Heart left ventricle (tissue), 16 donors: Measurements from ENCODE around the gene FUOM. TPM values are rescaled to one million over a fixed set of nuclear protein-coding genes. Genes with fewer than 3 reads are reported as not detected.

ENCODE experiments used
- ATAC-seq, 4 donors: fragments of 200-7000 bp; cut with Tn5 transposase; one replicate each; pipeline ENCODE4 v1.9.1; 2020 to 2022; ENCODE audit warnings: moderate library complexity in 4 of 4, mild to moderate bottlenecking in 3 of 4, moderate number of reproducible peaks in 1 of 4
- DNase-seq, 5 donors: peaks; one replicate each; pipeline ENCODE4 v3.0.0-alpha.2; 2020
- H3K27ac ChIP-seq, 12 donors: fragments of 200-600 bp; sonication (generic) in 4 of 12; one replicate each; pipeline versions ENCODE4 v1.5.0 to v1.8.0; 2016 to 2022; ENCODE audit warnings: mild to moderate bottlenecking in 2 of 12
- H3K27me3 ChIP-seq, 9 donors: fragments of 200-600 bp; sonication (generic) in 2 of 9; one replicate each; pipeline versions ENCODE4 v1.5.1 to v1.8.0; 2016 to 2022; ENCODE audit warnings: mild to moderate bottlenecking in 3 of 9
- H3K36me3 ChIP-seq, 9 donors: fragments of 200-600 bp; sonication (generic) in 2 of 9; one replicate each; pipeline versions ENCODE4 v1.5.0 to v1.8.0; 2018 to 2022; ENCODE audit warnings: mild to moderate bottlenecking in 2 of 9
- H3K4me1 ChIP-seq, 12 donors: fragments of 200-600 bp; sonication (generic) in 4 of 12; one replicate each; pipeline versions ENCODE4 v1.5.0 to v1.8.0; 2016 to 2022; ENCODE audit warnings: mild to moderate bottlenecking in 3 of 12
- H3K4me3 ChIP-seq, 12 donors: fragments of 200-600 bp; sonication (generic) in 4 of 12; one replicate each; pipeline versions ENCODE4 v1.5.0 to v1.8.0; 2017 to 2022; ENCODE audit warnings: mild to moderate bottlenecking in 9 of 12, moderate library complexity in 4 of 12
- H3K9me3 ChIP-seq, 12 donors: fragments of 200-600 bp; sonication (generic) in 4 of 12; one replicate each; pipeline versions ENCODE4 v1.5.0 to v1.8.0; 2016 to 2022; ENCODE audit warnings: mild to moderate bottlenecking in 1 of 12
- CTCF ChIP-seq, 12 donors: fragments of 200-600 bp; sonication (generic) in 4 of 12; IDR thresholded peaks; one replicate each; pipeline versions ENCODE4 v1.5.0 to v1.8.0; 2018 to 2022; ENCODE audit warnings: antibody characterized with exemption in 12 of 12, mild to moderate bottlenecking in 5 of 12
- POLR2A ChIP-seq, 2 donors: fragments of 450-650 bp; IDR thresholded peaks; one replicate each; pipeline ENCODE4 v1.6.1; 2017; ENCODE audit warnings: antibody characterized with exemption in 2 of 2, mild to moderate bottlenecking in 2 of 2, moderate library complexity in 2 of 2
- WGBS, 4 donors: extraction: QIAGEN DNeasy Blood & Tissue Kit in 2 of 4; methylation state at CpG; one replicate each; pipeline versions ENCODE4 v1.1.5 to v1.1.7; 2013 to 2018; 5-methylcytosine and 5-hydroxymethylcytosine counted together
- intact Hi-C, 10 donors: fragments of 100-400 bp; cut with DNase I; formaldehyde crosslinking; loops; one replicate each; pipeline versions ENCODE4 v1.11.1 to v1.14.2; 2022
- polyA plus RNA-seq, 2 donors: library from polyadenylated mRNA; stranded (reverse); fragments of 200-250 nt; gene quantifications; one replicate each; pipeline ENCODE4 v1.2.3, GENCODE V29; 2013
- total RNA-seq, 9 donors: library from RNA; depleted of rRNA in 2 of 9; stranded (reverse); fragments of >200 nt in 2 of 9; fragmentation: NEBNext Ultra II Directional in 3 of 9; extraction: Animal tissue kit (Norgen Biotek cat#: 25700) in 3 of 9; gene quantifications; one replicate each; pipeline versions ENCODE4 v1.1.0 to v1.2.4, GENCODE V29; 2016 to 2023
- donor health status: ischemic (EF 13 %, LVEDD 7.1; RV severe dilation, severe dysfunction).
- donor health status: healthy with polysubstance abuse.
- donor health status: DM: no; HTN: yes; CAD: no.
- donor health status: DM: no; HTN: no; CAD: no.
- donor health status: ischemic (EF 25% LVEDD 6.9; RV normal size, moderate dysfunction).
- donor health status: ischemic (EF 25% LVEDD 5.7; RV mildly dilated, moderate dysfunction).
- donor health status: healthy.
- donor health status: DM: yes; HTN: yes; CAD: no.
- donor health status: ischemic (EF 35%, LVEDD 5.7; RV mildly dilated, moderate dysfunction).
- donor health status: nonischemic (EF 11% LVEDD 7.7; RV severe dilation, severe dysfunction).
- donor health status: DM: yes; HTN: yes; CAD: no.
- donor health status: PGD.
- donor health status: ischemic (EF 29% LVEDD 5.4; RV normal size, mild dysfunction).
- donor health status: nonischemic (EF 23%, LVEDD 6.1; RV moderate dilation, normal function).

Gene FUOM
- total and polyA plus RNA-seq, 11 donors, result 4.3 to 24.1 (median 8.4) TPM

GRCh38 chr10:133379152-133379800 lies 21.5 kb upstream of the FUOM start, which contains the start of gene PAOX:
TSS of gene PAOX (plus strand) at chr10:133379262. CDS start at chr10:133379317, 55 bp downstream.
- peaks cover 0 to 27% (median 13%) of the 10 kb centered on the region in 12 donors for H3K4me1 ChIP-seq
- no peaks in the 10 kb centered on the region for H3K27me3 ChIP-seq
- H3K27ac ChIP-seq, result peak within 1 kb of the TSS; percentile 54 to 88 (median 81)
- no peaks in the 10 kb centered on the region for H3K9me3 ChIP-seq
- no peak for TF ChIP-seq CTCF (IDR thresholded peaks at IDR 0.05)
- TF ChIP-seq POLR2A (IDR thresholded peaks at IDR 0.05), result peak in 1 of 2 donors; percentile 21
- DNase-seq (peak; percentile 78 to 90 (median 83)), ATAC-seq (peak; percentile 22 to 74 (median 68))
- peaks cover 0 to 7% (median 0%) of the 10 kb centered on the region in 9 donors for H3K36me3 ChIP-seq
- intact Hi-C loops, result loop anchor here in 1 of 10 donors (5.0 kb wide), 1 partner anchor 72 kb away; the partner anchor contains the start of genes TUBGCP2 and ZNF511
- peak within 1 kb of the TSS; percentile 68 to 99 (median 92) for H3K4me3 ChIP-seq
- WGBS, 4 donors, result 5 to 12% (median 5%) methylated on average over 16 to 67 of the region's 78 CpGs

GRCh38 chr10:133378251-133379096 lies 20.7 kb upstream of the FUOM start:
- no peak for TF ChIP-seq CTCF (IDR thresholded peaks at IDR 0.05)
- peak in 1 of 2 donors; percentile 37 for TF ChIP-seq POLR2A (IDR thresholded peaks at IDR 0.05)
- 0 to 1% (median 1%) methylated on average over 46 to 83 of the region's 90 CpGs for WGBS, 4 donors
- Histone ChIP-seq H3K36me3 (no peaks in the 10 kb centered on the region), H3K4me3 (peak overlapping the region; percentile 45 to 99 (median 87)), H3K27me3 (no peaks in the 10 kb centered on the region), H3K4me1 (peaks cover 0 to 33% (median 19%) of the 10 kb centered on the region in 12 donors), H3K9me3 (no peaks in the 10 kb centered on the region), H3K27ac (peak overlapping the region; percentile 54 to 88 (median 81))
- DNase-seq (peak; percentile 66 to 87 (median 77)), ATAC-seq (peak; percentile 52 to 82 (median 78))
- intact Hi-C loops, result loop anchor here in 1 of 10 donors (5.0 kb wide), 1 partner anchor 71 kb away; the partner anchor contains the start of genes TUBGCP2 and ZNF511

- no peaks in the 10 kb centered on the region for H3K36me3 ChIP-seq
- 21 to 30% (median 25%) methylated on average over 8 to 20 of the region's 20 CpGs for WGBS, 4 donors
- H3K27me3 ChIP-seq, result no peaks in the 10 kb centered on the region
- H3K4me1 ChIP-seq, result peaks cover 0 to 33% (median 19%) of the 10 kb centered on the region in 12 donors
- no peaks in the 10 kb centered on the region for H3K9me3 ChIP-seq
- ATAC-seq (peak in 1 of 4 donors; percentile 3), DNase-seq (no peak)
- TF ChIP-seq CTCF (IDR thresholded peaks at IDR 0.05) (no peak), POLR2A (IDR thresholded peaks at IDR 0.05) (no peak)
- peak overlapping the region; percentile 54 to 88 (median 81) for H3K27ac ChIP-seq
- intact Hi-C loops, result loop anchor here in 1 of 10 donors (5.0 kb wide), 1 partner anchor 71 kb away; the partner anchor contains the start of genes TUBGCP2 and ZNF511
- peak overlapping the region; percentile 45 to 99 (median 87) for H3K4me3 ChIP-seq
Measured at GRCh38 chr10:133377818-133378250, 20.0 kb upstream of the FUOM start.
